SHP77 (cell line): Measurements from ENCODE around the gene TM9SF3.

Experiments
- DNase-seq, 2 experiments: peaks; one replicate each; lab custom pipeline; 2025; lab: John Stamatoyannopoulos, UW

The TM9SF3 gene

GRCh38 chr10:96586419-96587263 lies at the start of gene TM9SF3:
TM9SF3 (minus strand) TSS chr10:96587012; CDS start chr10:96586835, 177 bp downstream.
- peak; percentile 71 to 90 for DNase-seq

DNA sequence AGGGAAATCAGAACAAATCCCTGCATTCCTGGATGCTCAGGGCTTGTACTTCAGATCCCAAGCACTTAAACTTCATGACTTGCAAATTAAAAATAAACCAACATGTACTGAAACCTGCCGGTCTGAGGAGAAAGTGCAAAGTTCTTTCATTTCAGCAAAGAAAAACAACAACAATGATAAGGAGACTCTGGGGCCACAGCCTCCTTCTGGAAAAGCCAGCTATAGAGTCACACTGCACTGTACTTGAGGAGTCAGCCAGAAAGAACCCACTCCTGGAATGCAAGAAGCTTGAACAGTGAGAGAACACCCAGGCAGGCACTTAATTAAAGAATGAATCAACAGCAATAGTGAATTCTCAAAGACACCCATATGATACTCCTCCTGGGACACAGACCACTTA lies 49.7 kb upstream of the TM9SF3 start:
- DNase-seq = no peak

DNA sequence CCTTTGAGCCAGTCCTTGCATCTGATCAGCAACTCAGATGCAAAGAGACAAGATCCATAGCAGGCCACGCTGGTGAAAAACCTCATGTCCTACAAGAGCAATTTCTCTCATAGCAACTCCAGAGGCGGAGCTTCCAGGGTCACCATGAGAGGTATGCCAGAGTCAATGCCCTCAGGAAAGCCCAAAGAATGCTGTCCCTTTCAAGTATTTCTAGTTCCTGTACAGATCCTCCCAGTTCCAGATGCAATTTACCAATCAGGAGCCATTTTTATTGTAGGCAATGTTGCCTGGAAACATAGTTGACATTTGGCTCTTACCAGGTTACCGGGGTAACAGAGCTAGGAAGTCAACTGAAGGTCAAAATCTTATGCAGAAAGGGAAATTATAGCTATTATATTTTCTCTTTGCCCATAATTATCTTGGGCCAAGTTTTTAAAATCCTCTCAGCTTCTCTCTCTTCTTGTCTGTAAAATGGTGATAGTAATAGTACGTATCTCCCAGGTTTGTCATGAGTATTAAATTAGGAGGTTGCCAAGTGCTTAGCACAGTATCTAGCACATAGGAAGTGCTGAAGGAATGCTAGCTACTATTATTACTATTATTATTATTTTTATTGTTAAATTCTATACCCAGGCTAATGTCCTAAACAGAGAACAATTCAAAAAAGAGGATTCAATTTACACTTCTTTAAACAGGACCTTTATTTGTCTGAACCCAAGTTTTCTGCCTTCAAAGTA lies 46.3 kb upstream of the TM9SF3 start:
- peak; percentile 9 to 32 for DNase-seq

GRCh38 chr10:96627292-96627691 lies 40.5 kb upstream of the TM9SF3 start:
- DNase-seq = no peak

- DNase-seq = no peak
Measured at GRCh38 chr10:96626795-96627194, 40.0 kb upstream of the TM9SF3 start.

- DNase-seq = no peak
Measured at GRCh38 chr10:96625173-96625572, 38.4 kb upstream of the TM9SF3 start.

- DNase-seq = no peak
Measured at GRCh38 chr10:96622013-96622787, 35.4 kb upstream of the TM9SF3 start.

- no peak for DNase-seq
Measured at GRCh38 chr10:96619796-96620773, 33.3 kb upstream of the TM9SF3 start.

DNA sequence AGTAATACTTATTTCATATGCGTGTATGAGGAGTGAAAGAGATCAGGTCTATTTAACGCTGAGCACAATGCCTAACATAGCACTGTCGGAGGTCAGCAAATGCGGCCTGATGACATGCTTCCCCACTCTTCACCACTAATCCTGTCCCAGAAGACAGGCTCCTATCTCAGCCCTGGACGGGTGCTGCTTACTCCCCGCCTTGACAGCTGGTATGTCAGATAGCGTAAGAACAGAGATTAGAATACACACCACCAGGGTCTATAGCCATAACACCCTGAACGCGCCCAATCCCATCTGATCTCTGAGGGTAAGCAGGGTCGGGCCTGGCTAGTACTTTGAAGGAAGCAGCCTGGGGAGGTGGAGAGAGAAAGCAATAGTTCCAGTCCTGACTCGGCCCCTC lies 32.3 kb upstream of the TM9SF3 start:
- DNase-seq = no peak

- no peak for DNase-seq
Measured at GRCh38 chr10:96618653-96619052, 31.8 kb upstream of the TM9SF3 start.

DNA sequence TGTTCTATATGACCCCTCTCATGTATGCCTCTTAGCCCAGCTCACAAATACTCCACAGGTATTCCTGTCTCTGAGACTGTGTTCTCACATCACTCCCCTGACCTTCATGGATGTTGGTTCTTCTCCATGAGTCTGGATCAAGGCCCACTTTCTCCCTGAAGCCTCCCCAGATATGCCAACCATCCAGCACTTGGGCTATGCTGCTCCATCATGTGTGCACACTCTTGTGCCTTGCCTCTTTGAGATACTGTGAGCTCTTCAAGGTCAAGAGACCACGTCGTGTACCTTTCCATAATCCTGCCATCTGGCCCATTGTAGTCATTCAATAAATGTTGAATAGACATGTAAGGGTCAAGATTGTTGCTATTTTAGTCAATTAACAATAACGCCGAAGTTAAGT lies 30.1 kb upstream of the TM9SF3 start:
- DNase-seq = no peak

DNA sequence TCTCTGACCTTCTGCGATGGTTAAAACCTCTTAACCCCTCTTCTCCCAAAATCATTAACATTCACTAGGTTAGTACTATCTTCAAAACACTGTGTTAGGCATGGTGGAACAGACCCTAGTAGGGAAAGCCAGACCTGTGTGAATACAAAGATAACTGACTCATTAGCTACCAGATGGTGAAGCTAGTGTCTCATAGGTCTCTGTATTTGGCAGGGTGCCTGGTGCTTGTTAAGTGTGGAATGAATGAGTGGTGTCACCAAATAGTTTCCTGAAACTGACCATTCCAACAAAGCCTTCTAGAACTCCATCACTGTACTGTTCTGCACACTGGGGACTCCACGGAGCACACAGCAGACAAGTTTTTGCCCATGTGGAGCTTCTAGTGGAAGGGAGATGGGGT lies 27.7 kb upstream of the TM9SF3 start:
- peak; percentile 52 to 61 for DNase-seq

DNA sequence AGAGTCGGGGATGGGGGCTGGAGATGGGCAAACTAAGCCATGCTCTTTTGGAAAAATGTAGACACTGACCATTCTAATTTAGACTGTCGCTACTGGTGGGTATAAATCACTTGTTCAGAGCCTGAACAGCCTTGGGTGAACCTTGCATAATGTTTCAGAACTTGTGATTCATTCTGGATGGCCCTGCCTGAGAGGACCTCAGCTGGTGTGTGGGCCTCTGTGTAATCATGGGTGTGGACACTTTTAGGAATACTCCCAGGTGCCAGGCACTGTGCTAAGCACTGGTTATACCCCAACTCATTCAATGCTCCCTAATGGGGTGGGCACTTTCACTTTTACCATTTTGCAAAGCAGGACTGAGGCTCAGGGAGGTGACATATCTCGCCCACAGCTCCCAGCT lies 26.8 kb upstream of the TM9SF3 start:
- DNase-seq = no peak

DNA sequence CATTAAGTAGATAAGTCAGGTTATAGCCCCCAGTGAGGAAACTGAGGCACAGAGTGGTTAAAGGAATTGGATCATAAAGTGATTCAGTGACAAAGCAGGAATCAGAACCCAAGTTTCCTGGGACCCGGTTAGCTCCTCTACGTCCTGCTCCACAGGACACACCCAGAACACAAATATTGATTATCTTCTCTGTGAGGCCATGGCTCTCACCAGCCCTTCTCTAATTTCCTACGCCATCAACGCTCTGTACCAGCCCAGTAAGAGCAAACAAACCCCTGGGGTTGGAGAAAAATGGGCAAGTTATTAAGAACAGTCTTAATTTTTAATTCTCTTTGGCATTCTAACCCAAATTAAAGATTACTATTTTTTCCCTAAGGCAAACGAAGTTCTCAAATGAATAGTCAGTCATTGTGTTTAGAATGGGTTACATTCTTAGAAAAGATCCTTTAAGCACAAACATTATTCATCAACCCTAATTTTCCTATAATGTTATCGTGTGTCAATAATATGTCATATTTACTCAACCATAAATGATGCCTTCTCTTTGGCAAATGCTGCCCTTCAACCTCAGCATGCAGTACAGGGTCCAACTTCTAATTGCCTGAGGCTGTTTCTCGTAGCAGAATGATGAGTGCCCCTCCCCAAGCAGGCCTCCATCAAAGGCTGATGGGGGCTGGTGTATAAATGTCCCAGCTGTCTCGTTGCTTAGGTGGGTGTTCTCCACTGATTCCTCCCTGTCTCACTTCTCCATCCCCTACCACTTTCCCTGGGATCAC lies 25.4 kb upstream of the TM9SF3 start:
- no peak for DNase-seq

GRCh38 chr10:96610817-96611216 lies 24.0 kb upstream of the TM9SF3 start:
- DNase-seq = no peak

GRCh38 chr10:96609510-96609909 lies 22.7 kb upstream of the TM9SF3 start:
- no peak for DNase-seq

- no peak for DNase-seq
Measured at GRCh38 chr10:96608805-96609204, 22.0 kb upstream of the TM9SF3 start.

DNA sequence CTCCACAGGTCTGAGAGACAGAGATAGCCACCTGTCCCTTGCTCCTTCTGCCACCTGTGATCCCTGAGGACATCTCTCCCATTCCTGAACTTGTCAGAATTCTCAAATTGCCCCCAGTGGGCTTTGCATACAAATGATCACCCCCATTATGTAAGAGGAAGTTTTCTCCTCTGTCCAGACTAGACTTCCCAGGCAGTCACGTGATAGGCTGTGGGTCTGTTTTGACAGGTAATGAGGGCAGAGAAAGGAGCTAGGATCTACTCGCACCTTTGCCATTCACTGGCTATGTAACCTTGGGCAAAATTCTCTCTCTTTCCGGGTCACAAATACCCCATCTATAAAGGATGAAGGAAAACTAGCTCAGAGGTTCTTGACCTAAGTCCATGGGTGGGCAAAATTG lies 21.4 kb upstream of the TM9SF3 start:
- no peak for DNase-seq

DNA sequence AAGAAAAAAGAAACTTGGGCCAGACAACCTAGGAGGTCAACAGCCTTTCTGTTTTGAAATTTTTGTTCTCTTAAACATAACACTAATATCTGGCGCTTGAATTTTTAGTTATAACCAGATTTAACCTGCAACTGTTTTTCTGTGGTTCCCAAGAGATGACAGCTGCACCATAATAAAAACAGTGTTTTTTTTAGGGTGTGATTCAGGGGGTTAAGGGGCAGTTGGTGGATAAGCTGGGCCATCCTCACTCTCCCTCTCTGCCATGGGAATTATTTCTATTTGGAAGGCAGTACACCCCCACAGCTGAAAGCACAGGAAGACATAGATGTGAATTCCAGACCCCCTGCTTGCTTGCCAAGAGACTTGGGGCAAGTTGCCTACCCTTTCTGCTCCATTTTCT lies 20.1 kb upstream of the TM9SF3 start:
- no peak for DNase-seq

GRCh38 chr10:96606216-96606615 lies 19.4 kb upstream of the TM9SF3 start:
- DNase-seq = no peak

DNA sequence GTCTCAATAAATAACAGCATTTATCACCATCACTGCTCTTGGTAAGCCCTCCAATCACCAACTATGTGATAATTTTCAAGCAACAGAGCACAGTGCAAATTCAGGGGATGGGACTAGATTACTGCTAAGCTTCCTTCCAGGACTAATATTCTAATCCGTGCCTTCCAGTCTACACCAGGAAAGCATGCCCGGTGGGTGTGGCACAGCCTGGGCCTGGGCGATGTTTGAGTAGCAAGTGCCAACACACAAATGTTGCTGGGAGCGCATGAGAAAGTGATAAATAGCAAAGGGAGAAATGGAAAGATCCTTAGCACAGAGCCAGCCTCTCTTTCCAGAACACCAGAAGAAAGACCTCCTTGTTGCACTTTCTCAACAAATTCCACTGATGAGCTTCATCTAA lies 13.5 kb upstream of the TM9SF3 start:
- DNase-seq = no peak
